GM19025 (cell line): ENCODE measurements around the gene GRAMD4.

ENCODE experiments used
- ATAC-seq: cut with Tn5 transposase; IDR thresholded peaks from one replicate; pipeline ENCODE4 v1.9.1; 2021; ENCODE audit warnings: mild to moderate bottlenecking, low read depth, moderate library complexity; ENCODE audit not compliant: unreplicated experiment

The GRAMD4 gene

GRCh38 chr22:46619830-46620501 lies at the start of gene GRAMD4:
TSS of gene GRAMD4 (plus strand) at chr22:46620386. CDS start at chr22:46626800, 6,414 bp downstream.
- no peak for ATAC-seq

- ATAC-seq: no peak
These were observed 48.4 kb upstream of the GRAMD4 start for GRCh38 chr22:46571642-46572250.

GRCh38 chr22:46572911-46573780 lies 47.0 kb upstream of the GRAMD4 start:
- no peak for ATAC-seq

- no peak for ATAC-seq
These were observed 46.3 kb upstream of the GRAMD4 start for GRCh38 chr22:46573781-46574437.

GRCh38 chr22:46574438-46574992 lies 45.7 kb upstream of the GRAMD4 start:
- no peak for ATAC-seq

GRCh38 chr22:46574993-46575910 lies 44.9 kb upstream of the GRAMD4 start:
- ATAC-seq: no peak

GRCh38 chr22:46575911-46576555 lies 44.2 kb upstream of the GRAMD4 start:
- no peak for ATAC-seq

GRCh38 chr22:46576556-46577367 lies 43.4 kb upstream of the GRAMD4 start:
- no peak for ATAC-seq

- ATAC-seq: no peak
These were observed 42.6 kb upstream of the GRAMD4 start for GRCh38 chr22:46577368-46578249.

- ATAC-seq: no peak
These were observed 41.8 kb upstream of the GRAMD4 start for GRCh38 chr22:46578251-46578823.

GRCh38 chr22:46578824-46579561 lies 41.2 kb upstream of the GRAMD4 start:
- no peak for ATAC-seq

- ATAC-seq: no peak
These were observed 40.3 kb upstream of the GRAMD4 start for GRCh38 chr22:46579751-46580449.

- ATAC-seq: no peak
These were observed 39.1 kb upstream of the GRAMD4 start for GRCh38 chr22:46580940-46581537.

GRCh38 chr22:46581538-46582244 lies 38.5 kb upstream of the GRAMD4 start:
- ATAC-seq: no peak
